Heart right ventricle (tissue), 16 donors: ENCODE measurements around the gene RPA1. TPM values are rescaled to one million over a fixed set of nuclear protein-coding genes. Genes with fewer than 3 reads are reported as not detected.
"Not testable (repeated sequence)": the region's sequence is repeated elsewhere in the genome, so short reads cannot be mapped to it uniquely, and the experiment has no call there.

Experiments
- ATAC-seq, 8 donors: fragments of 200-7000 bp; cut with Tn5 transposase; one replicate each; pipeline ENCODE4 v1.9.1; 2020; ENCODE audit warnings: mild to moderate bottlenecking in 8 of 8, moderate library complexity in 8 of 8, moderate number of reproducible peaks in 1 of 8
- DNase-seq, 2 donors: peaks; one replicate each; pipeline ENCODE4 v3.0.0-alpha.2; 2020
- H3K27ac ChIP-seq, 10 donors: fragments of 200-600 bp; sonication (generic) in 2 of 10; one replicate each; pipeline versions ENCODE4 v1.5.0 to v1.8.0; 2020 to 2022; ENCODE audit warnings: mild to moderate bottlenecking in 3 of 10
- H3K27me3 ChIP-seq, 7 donors: fragments of 200-600 bp; one replicate each; pipeline ENCODE4 v1.8.0; 2021 to 2022; ENCODE audit warnings: mild to moderate bottlenecking in 2 of 7
- H3K36me3 ChIP-seq, 9 donors: fragments of 200-600 bp; sonication (generic) in 1 of 9; one replicate each; pipeline versions ENCODE4 v1.5.0 to v1.8.0; 2020 to 2022; ENCODE audit warnings: mild to moderate bottlenecking in 2 of 9
- H3K4me1 ChIP-seq, 9 donors: fragments of 200-600 bp; sonication (generic) in 1 of 9; one replicate each; pipeline versions ENCODE4 v1.5.0 to v1.8.0; 2020 to 2022; ENCODE audit warnings: mild to moderate bottlenecking in 4 of 9
- H3K4me3 ChIP-seq, 10 donors: fragments of 200-600 bp; sonication (generic) in 2 of 10; one replicate each; pipeline versions ENCODE4 v1.5.0 to v1.8.0; 2020 to 2022; ENCODE audit warnings: mild to moderate bottlenecking in 7 of 10, moderate library complexity in 2 of 10
- H3K9me3 ChIP-seq, 11 donors: fragments of 200-600 bp in 10 of 11; sonication (generic) in 2 of 11; one replicate each; pipeline versions ENCODE4 v1.5.0 to v1.8.0; 2013 to 2022; ENCODE audit warnings: mild to moderate bottlenecking in 2 of 11, control low read depth in 1 of 11, moderate library complexity in 1 of 11
- CTCF ChIP-seq, 9 donors: fragments of 200-600 bp; sonication (generic) in 2 of 9; IDR thresholded peaks; one replicate each; pipeline versions ENCODE4 v1.5.0 to v1.8.0; 2021 to 2022; ENCODE audit warnings: antibody characterized with exemption in 9 of 9, mild to moderate bottlenecking in 5 of 9, moderate library complexity in 1 of 9
- WGBS, 2 donors: extraction: QIAGEN DNeasy Blood & Tissue Kit; methylation state at CpG; one replicate each; pipeline ENCODE4 v1.1.7; 2013; ENCODE audit warnings: inconsistent platforms in 1 of 2; 5-methylcytosine and 5-hydroxymethylcytosine counted together
- intact Hi-C, 10 donors: fragments of 100-400 bp; cut with DNase I; formaldehyde crosslinking; loops; one replicate each; pipeline versions ENCODE4 v1.11.1 to v1.14.2; 2022
- polyA plus RNA-seq, 2 donors: library from polyadenylated mRNA; stranded (reverse); fragments of 200-250 nt; gene quantifications; one replicate each; pipeline ENCODE4 v1.2.3, GENCODE V29; 2013
- total RNA-seq, 10 donors: library from RNA; stranded (reverse); fragmentation: NEBNext Ultra II Directional in 3 of 10; extraction: Animal tissue kit (Norgen Biotek cat#: 25700) in 3 of 10; gene quantifications; one replicate each; pipeline versions ENCODE4 v1.2.1 to v1.2.4, GENCODE V29; 2021 to 2023
- donor health status: Arrhythmogenic right ventricular cardiomyopathy.
- donor health status: ischemic (EF 13 %, LVEDD 7.1; RV severe dilation, severe dysfunction).
- donor health status: healthy with polysubstance abuse.
- donor health status: DM: no; HTN: yes; CAD: no.
- donor health status: DM: no; HTN: no; CAD: no.
- donor health status: ischemic (EF 25% LVEDD 6.9; RV normal size, moderate dysfunction).
- donor health status: ischemic (EF 25% LVEDD 5.7; RV mildly dilated, moderate dysfunction).
- donor health status: healthy.
- donor health status: DM: yes; HTN: yes; CAD: no.
- donor health status: Ischemic cardiomyopathy.
- donor health status: ischemic (EF 35%, LVEDD 5.7; RV mildly dilated, moderate dysfunction).
- donor health status: nonischemic (EF 11% LVEDD 7.7; RV severe dilation, severe dysfunction).
- donor health status: DM: yes; HTN: yes; CAD: no.
- donor health status: PGD.
- donor health status: ischemic (EF 29% LVEDD 5.4; RV normal size, mild dysfunction).
- donor health status: nonischemic (EF 23%, LVEDD 6.1; RV moderate dilation, normal function).

RPA1 gene
- total and polyA plus RNA-seq, 12 donors: 7.2 to 96.6 (median 65.9) TPM

- no peak overlapping the region for H3K4me3 ChIP-seq
- no peak for TF ChIP-seq CTCF (IDR thresholded peaks at IDR 0.05)
- WGBS, 2 donors: 0% methylated on average over 1 of the region's 1 CpG
- peaks cover 0 to 42% (median 7%) of the 10 kb centered on the region in 9 donors for H3K36me3 ChIP-seq
- DNase-seq (peak in 1 of 2 donors; percentile 36), ATAC-seq (peak; percentile 73 to 93 (median 83))
- H3K27ac ChIP-seq: peak overlapping the region; percentile 56 to 85 (median 78)
- no peaks in the 10 kb centered on the region for H3K9me3 ChIP-seq
- H3K27me3 ChIP-seq: no peaks in the 10 kb centered on the region
- intact Hi-C loops: loop anchor here in 3 of 10 donors (5.0 to 10.0 kb wide), 3 partner anchors 46 to 51 kb away; no protein-coding TSS in a partner anchor
- peaks cover 0 to 47% (median 23%) of the 10 kb centered on the region in 9 donors for H3K4me1 ChIP-seq
Observed at GRCh38 chr17:1796800-1797199, 33.0 kb upstream of the RPA1 start.

GRCh38 chr17:1797323-1797722 lies 32.5 kb upstream of the RPA1 start:
- peak in 6 of 8 donors; percentile 70 to 88 (median 76) for ATAC-seq
- H3K4me3 ChIP-seq: no peak overlapping the region
- intact Hi-C loops: loop anchor here in 3 of 10 donors (5.0 to 10.0 kb wide), 3 partner anchors 45 to 50 kb away; no protein-coding TSS in a partner anchor
- WGBS, 2 donors: 25 to 52% methylated on average over 3 of the region's 3 CpGs
- H3K27me3 ChIP-seq: no peaks in the 10 kb centered on the region
- TF ChIP-seq CTCF (IDR thresholded peaks at IDR 0.05): no peak
- no peaks in the 10 kb centered on the region for H3K9me3 ChIP-seq
- peak overlapping the region; percentile 56 to 85 (median 78) for H3K27ac ChIP-seq
- peaks cover 0 to 45% (median 23%) of the 10 kb centered on the region in 9 donors for H3K4me1 ChIP-seq
- H3K36me3 ChIP-seq: peaks cover 0 to 45% (median 7%) of the 10 kb centered on the region in 9 donors
- peak in 1 of 2 donors; percentile 30 for DNase-seq

DNA sequence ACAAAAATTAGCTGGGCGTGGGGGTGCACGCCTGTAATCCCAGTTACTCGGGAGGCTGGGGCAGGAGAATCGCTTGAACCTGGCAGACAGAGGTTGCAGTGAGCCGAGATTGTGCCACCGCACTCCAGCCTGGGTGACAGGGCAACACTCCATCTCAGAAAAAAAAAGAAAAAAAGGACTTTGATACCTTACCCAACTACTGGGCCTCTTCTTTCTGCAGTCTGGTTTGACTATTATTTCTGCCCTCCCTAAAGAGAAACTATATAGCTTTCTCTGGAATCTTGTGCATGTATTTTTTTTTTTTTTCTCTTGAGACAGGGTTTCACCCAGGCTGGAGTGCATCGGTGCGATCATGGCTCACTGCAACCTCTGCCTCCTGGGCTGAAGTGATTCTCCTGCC lies 32.0 kb upstream of the RPA1 start:
- Histone ChIP-seq H3K4me1 (peaks cover 0 to 40% (median 23%) of the 10 kb centered on the region in 9 donors), H3K36me3 (peaks cover 0 to 48% (median 7%) of the 10 kb centered on the region in 9 donors), H3K27ac (peak overlapping the region in 9 of 10 donors; percentile 56 to 85 (median 81))
- intact Hi-C loops: loop anchor here in 3 of 10 donors (5.0 to 10.0 kb wide), 3 partner anchors 44 to 49 kb away; no protein-coding TSS in a partner anchor
- not testable (repeated sequence) for ATAC-seq, H3K4me3 ChIP-seq, H3K9me3 ChIP-seq, H3K27me3 ChIP-seq, DNase-seq
- WGBS, 2 donors: 94 to 99% methylated on average over 8 of the region's 8 CpGs

DNA sequence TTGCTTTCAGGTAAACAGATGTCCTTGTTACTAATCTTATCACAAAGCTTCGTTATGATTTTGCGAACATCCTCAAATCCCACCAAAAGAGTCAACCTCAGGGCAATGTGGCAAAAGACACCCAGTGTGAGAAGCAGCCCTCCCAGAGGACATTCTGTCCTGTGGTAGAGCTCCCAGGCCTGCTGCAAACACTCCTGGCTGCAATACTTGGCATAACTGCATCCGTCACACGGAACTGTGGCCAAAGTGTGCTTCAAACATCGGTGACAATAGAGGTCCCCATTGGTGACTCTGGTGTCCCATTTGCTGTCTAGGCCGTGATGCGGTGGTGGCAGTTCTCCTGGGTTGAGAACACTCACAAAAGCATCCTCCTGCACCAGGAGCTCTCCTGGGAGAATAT lies 29.6 kb upstream of the RPA1 start:
- H3K9me3 ChIP-seq: no peaks in the 10 kb centered on the region
- H3K36me3 ChIP-seq: peaks cover 0 to 69% (median 7%) of the 10 kb centered on the region in 9 donors
- no peaks in the 10 kb centered on the region for H3K27me3 ChIP-seq
- peak in 2 of 9 donors; percentile 4 to 12 for TF ChIP-seq CTCF (IDR thresholded peaks at IDR 0.05)
- peaks cover 0 to 40% (median 23%) of the 10 kb centered on the region in 9 donors for H3K4me1 ChIP-seq
- H3K4me3 ChIP-seq: no peak overlapping the region
- intact Hi-C loops: loop anchor here in 2 of 10 donors (1.0 to 5.0 kb wide), 2 partner anchors 19 to 42 kb away; no protein-coding TSS in a partner anchor
- H3K27ac ChIP-seq: peak overlapping the region in 8 of 10 donors; percentile 18 to 67 (median 52)
- 52 to 68% methylated on average over 7 of the region's 7 CpGs for WGBS, 2 donors
- peak; percentile 62 to 89 (median 76) for ATAC-seq
- DNase-seq: peak; percentile 35 to 46

GRCh38 chr17:1800712-1801111 lies 29.1 kb upstream of the RPA1 start:
- TF ChIP-seq CTCF (IDR thresholded peaks at IDR 0.05): no peak
- Histone ChIP-seq H3K9me3 (no peaks in the 10 kb centered on the region), H3K27ac (peak overlapping the region in 5 of 10 donors; percentile 27 to 67 (median 56)), H3K4me3 (no peak overlapping the region), H3K27me3 (no peaks in the 10 kb centered on the region), H3K36me3 (peaks cover 0 to 69% (median 7%) of the 10 kb centered on the region in 9 donors), H3K4me1 (peaks cover 0 to 38% (median 23%) of the 10 kb centered on the region in 9 donors)
- intact Hi-C loops: loop anchor here in 2 of 10 donors (1.0 to 5.0 kb wide), 2 partner anchors 19 to 42 kb away; no protein-coding TSS in a partner anchor
- DNase-seq: no peak
- no peak for ATAC-seq
- WGBS, 2 donors: 74 to 84% methylated on average over 4 of the region's 4 CpGs
